HG03025 (cell line): ENCODE results near the gene CHM.
"Not testable (repeated sequence)": the region's sequence is repeated elsewhere in the genome, so short reads cannot be mapped to it uniquely, and the experiment has no call there.

Experiments
- ATAC-seq: cut with Tn5 transposase; IDR thresholded peaks from one replicate; pipeline ENCODE4 v1.9.1; 2021; ENCODE audit warnings: mild to moderate bottlenecking, moderate library complexity; ENCODE audit not compliant: unreplicated experiment, low FRiP score

Gene CHM, protein sequence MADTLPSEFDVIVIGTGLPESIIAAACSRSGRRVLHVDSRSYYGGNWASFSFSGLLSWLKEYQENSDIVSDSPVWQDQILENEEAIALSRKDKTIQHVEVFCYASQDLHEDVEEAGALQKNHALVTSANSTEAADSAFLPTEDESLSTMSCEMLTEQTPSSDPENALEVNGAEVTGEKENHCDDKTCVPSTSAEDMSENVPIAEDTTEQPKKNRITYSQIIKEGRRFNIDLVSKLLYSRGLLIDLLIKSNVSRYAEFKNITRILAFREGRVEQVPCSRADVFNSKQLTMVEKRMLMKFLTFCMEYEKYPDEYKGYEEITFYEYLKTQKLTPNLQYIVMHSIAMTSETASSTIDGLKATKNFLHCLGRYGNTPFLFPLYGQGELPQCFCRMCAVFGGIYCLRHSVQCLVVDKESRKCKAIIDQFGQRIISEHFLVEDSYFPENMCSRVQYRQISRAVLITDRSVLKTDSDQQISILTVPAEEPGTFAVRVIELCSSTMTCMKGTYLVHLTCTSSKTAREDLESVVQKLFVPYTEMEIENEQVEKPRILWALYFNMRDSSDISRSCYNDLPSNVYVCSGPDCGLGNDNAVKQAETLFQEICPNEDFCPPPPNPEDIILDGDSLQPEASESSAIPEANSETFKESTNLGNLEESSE

DNA sequence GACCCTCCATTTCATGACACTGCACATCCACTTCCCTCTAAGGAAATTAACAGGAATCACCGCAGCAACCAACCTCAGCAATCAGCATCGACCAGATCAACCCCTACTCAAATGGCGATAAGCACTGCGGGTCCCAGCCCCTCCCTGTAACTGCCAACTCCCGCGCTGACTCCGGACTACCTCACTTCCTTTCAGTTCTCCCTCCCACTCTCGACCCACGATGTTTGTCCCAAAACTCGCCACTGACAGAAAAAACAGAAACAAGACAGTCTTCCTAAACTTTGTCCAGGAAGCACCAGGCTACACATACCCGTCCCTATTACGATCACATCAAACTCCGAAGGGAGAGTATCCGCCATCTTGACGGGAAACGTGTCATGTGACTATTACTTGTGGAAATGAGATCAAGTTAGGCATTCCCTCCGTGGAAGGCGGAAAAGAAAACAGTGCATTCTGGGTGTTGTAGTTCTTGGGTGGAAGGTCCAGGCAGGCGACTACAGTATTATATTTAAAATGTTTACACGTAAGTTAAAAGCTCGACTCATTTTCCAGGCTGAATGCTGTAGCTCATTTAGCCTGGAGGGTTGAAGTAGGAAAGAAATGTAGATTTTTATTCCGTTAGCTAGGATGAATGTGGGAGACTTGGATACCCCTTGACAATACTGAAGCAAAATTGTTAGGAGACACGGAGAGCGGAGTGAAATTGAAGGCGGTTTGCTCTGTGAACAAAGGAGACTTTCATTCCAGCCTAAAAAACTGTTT is at the start of gene CHM:
TSS of gene CHM (minus strand) at position 385 of the 762 bp plus-strand sequence. CDS start at position 359, 26 bp downstream.
- ATAC-seq, result peak; percentile 99

DNA sequence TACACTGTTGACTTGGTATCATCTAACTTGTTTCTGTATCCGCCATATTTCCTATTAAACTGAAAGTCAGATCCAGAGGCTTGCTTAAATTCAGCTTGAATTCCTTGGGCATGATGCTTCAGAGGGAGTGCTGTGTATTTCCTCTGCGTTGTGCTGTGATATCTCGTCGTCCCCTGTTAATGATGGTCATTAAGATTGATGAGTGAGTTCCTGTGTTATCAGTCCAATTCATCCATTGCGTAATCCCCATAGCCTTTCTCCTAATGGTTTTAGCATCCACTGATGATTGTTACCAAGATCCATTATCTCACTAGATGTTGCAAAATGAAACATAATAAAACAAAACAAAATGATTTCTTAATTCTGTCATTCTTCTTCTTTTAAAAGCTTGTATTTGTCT is 31.3 kb upstream of the CHM start:
- ATAC-seq, result no peak

DNA sequence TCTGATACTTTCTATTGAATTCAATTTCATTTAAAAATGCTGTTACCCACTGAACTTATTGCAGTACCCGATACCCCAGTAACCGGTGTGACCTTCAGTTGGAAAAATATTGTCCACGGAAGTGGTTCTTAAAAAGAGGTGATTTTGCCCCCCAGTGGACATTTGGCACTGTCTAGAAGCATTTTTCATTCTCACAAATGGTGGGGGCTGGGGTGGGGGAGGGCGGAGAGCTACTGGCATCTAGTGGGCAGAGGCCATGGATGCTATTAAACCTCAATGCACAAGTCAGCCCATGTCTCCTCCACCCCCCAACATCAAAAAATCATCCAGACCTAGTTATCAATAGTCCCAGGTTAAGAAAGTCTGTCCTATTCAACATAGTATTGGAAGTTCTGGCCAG is 19.6 kb upstream of the CHM start:
- no peak for ATAC-seq

DNA sequence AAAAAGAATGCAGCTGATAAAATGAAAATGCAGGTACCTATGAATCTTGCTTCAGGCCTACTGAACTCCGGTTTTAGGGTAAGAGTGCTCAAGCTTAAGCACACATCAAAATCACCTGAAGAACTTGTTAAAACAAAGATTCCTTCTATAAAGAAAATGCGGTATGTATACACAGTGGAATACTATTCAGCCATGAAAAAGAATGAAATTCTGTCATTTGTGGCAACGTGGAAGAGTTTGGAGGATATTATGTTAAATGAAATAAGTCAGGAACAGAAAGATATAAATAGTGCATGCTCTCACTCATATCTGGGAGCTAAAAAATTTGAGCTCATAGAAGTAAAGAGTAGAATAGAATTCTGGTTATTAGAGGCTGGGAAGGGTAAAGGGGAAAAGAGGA is 14.0 kb upstream of the CHM start:
- no peak for ATAC-seq

DNA sequence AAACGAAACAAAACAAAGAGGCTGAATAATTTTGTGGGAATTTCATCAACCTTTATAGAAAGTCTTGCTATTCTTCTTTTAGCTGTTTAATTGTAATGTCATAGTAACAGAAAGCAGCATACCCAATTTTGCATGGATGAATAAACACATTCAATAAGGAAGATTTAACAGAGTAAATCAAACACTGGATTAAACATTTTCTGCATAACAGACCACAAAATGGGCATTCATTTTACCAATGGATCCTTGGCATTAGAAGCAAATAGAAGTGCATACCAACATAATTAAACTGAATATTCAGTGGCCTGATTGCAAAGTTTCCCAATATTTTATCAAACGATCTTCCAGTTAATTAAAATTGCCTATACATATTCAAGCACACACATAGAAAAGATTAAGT is 4.4 kb upstream of the CHM start:
- ATAC-seq, result no peak

DNA sequence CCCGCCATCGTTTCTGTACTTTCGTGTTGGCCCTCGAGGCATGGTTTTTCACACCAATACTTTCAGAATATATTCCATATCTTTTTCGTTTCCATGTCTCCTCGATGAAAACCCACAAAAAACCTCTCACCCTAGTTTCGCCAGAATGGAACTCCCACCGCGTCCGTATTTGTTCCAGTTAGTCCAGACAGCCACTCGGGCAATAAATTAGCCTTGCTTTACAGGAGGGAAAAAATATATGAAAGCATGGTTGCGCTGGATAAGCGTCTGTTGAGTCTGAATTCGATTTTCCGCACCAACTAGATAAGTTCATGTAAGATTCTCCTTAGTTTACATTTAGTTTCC is 550 bp upstream of the CHM start:
- ATAC-seq, result no peak

DNA sequence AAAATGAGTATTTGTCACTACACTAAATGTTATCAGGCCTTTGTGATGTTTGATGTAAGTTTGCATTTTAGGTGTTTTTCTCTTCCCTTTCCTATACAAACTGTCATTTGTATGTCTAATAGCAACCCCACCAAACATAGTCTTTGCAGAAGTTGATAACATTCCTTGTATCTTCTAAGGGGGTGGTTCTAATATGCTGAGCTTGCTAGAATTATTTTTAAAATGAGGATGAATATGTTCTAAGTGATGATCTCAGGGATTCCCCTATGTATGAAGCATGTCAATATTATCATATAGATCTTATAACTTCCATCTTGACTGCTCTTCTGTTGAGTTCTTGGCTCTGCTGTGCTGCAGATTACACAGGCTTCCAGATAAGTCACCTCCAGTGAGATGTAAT is 3.1 kb downstream of the CHM start:
- no peak for ATAC-seq

DNA sequence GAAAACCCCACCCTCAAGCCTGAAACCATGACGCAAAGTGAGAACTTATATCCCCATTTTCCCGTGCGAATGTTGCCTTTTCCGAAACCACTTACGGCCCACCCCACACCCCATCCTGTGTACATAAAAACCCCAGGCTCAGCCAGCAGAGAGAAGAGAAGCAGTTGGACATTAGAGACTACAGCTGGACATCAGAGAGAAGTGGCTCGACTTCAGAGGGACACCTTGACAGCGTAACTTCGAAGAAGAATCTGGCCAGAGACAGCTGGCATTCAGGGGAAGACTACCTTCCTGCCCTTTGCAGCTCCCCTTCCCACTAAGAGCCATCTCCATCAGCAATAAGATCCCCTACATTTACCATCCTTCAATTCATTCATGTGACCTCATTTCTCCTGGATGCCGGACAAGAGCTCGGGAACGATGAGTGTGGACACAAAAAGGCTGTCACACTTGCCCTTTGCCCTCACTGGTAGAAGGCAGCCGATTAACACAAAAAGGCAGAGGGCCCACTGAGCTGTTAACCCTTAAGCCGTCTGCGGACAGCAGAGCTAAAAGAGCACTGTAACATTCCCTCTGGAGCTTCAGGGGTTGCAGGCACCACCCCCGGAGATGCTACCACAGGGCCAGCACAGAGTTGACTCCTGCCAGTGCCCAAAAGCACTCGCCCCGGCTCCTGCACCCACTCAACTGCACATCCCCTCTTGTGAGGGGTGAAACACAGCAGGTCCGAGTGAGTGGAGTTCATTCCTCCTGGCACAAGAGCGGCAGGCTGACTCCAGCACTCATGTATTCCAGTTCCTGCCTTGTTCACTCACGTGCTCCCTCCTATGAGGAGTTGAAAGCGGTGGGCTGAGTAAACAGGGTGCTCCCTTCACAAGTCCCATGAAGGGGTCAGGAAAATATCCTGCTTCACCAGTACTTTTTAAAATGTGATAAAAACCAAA is 7.5 kb downstream of the CHM start:
- ATAC-seq, result no peak

DNA sequence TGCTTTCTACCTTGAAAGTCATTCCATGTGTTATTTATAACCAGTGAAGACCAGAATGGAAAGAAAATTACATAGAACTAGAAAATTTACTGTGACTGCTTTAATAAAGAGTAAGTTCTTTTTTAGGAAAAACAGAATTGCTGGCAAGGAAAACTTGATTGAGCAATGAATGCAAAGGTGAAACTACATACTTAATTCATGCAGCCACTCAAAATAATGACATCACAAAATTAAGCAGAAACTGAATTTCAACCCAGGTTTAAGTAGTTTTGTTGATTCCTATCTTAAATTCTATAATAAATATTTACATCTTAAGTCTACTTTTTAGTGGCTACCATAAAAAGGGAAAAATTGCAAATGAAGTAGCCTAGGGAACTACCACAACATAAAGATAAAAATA is 14.0 kb downstream of the CHM start:
- no peak for ATAC-seq

DNA sequence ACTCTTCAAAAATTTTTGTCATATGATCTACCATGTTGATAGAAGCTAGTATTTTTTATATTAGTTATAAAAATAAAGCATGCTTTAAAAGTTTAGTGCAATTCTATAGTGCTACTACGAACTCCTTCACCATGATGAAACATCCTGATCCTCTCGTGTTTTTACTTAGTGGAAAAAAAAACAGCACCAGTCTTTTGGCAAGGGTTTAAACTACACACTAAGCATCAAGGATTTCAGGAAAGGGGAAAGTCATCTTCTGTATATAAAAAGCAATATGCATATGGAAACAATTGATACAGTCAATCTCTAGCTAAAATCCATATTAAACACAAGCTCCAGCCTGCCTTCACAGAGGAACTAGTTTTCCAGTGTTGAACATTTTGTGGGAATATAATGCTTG is 18.7 kb downstream of the CHM start:
- ATAC-seq, result no peak

DNA sequence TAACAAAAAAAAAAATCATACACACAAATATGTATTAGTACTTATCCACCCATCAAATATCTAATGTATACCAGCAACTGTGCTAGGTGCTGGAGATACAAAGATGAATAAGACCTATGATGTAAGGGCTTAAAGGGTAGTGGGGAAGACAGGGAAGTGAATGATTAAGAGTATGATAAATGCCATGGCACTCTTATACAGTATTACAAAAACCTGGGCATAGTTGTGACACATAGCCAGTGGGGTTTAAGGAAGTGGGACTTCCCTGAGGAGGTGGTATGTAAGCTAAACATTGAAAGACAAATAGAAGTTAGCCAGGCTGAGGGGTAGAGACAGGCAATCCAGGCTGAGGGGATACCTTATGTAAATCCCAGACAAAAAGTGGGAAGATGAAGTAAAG is 23.5 kb downstream of the CHM start:
- no peak for ATAC-seq

DNA sequence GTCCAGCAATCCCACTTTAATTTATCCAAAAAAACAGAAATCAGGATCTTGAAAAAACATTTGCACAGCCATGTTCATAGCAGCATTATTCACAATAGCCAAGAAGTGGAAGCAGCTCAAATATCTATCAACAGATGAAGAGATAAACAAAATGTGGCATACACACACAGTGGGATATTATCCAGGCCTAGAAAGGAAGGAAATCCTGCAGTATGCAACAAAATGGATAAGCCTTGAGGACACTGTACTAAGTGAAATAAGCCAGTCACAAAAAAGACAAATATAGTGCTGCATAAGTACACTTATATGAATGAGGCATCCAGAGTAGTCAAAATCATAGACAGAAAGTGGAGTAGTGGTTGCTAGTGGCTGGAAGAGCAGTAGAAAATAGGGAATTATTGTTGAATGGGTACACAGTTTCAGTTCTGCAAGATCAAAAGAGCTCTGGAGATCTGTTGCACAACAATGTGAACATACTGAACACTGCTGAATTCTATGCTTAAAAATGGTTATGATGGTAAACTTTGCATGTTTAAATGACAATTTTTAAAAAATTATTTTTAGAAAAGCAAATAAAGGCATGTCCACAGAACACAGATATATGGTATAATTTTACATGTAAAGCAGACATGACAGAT is 25.6 kb downstream of the CHM start:
- no peak for ATAC-seq

DNA sequence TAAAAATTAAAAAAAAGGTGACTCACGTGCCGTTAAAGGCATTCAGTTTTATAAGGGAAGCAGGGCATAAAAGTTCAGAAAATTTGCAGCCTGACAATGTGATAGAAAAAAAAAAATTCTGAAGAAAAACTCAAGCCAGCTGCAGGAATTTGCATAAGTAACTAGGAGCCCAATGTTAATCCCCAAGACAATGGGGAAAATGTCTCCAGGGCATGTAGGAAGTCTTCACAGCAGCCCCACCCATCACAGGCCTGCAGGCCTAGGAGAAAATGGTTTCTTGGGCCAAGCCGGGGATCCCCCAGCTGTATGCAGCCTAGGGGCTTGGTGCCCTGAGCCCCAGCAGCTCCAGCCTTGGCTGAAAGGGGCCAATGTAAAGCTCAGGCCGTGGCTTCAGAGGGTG is 31.2 kb downstream of the CHM start:
- no peak for ATAC-seq

DNA sequence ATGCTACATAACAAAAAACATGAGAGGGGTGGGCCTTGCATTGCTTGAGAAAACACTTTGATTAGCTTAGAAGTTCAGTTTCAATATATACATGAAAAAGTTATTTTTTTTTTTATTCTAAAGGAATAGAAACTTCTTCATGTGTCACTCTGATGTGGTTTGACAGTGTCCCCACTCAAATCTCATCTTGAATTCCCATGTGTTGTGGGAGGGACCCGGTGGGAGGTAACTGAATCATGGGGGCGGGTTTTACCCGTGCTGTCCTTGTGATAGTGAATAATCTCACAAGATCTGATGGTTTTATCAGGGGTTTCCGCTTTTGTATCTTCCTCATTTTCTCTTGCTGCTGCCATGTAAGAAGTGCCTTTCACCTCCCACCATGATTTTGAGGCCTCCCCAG is 32.4 kb downstream of the CHM start:
- not testable (repeated sequence) for ATAC-seq

DNA sequence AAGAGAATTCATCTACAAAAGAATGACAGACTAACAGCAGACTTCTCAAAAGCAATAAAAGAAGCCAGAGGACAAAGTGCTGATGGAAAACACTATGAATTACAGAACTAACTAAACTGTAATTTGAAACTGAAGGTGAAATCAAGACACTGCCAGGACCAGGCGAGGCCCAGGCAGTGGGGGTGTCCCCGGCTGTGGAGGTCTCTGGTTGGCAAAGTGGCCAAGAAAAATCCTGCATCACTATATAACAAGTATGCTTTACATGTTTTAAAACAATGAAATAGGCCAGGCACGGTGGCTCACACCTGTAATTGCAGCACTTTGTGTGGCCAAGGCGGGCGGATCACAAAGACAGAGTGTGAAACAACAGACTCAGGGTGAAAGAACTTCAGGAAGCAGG is 32.9 kb downstream of the CHM start:
- no peak for ATAC-seq

DNA sequence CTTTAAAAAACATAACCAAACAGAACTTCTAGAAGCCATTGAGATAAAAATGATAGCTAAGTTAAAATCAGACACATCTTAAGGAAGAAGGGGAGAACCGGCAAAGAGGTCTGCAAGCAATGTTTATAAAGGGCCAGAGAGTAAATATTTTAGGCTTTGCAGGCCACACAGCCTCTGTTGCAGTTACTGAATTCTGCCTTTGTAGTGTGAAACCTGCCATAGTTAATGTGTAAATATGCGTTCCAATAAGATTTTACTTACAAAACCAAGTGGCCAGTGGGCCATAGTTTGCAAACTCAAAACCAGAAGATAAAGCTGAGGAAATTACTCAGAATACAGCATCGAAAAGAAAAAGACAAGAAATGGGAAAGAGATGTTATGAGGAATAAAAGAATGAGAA is 33.6 kb downstream of the CHM start:
- no peak for ATAC-seq

DNA sequence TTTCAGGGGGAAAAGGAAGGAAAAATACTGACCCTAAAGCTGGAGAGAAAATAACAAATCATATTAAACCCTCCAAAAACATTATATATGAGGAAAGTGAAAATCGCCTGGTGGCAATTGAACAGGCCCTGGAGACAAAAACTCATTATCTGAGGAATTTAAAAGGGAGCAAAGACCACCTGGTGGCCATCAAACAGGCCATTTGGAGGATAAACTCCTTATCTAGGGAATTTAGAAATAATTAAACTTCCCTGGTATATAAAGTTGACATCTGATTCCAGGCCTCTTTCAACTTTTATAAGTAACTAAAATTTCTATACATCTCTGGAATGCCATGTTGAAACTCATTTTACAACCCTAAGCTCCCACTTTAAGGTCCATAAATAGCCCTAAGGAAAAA is 35.2 kb downstream of the CHM start:
- ATAC-seq, result no peak

DNA sequence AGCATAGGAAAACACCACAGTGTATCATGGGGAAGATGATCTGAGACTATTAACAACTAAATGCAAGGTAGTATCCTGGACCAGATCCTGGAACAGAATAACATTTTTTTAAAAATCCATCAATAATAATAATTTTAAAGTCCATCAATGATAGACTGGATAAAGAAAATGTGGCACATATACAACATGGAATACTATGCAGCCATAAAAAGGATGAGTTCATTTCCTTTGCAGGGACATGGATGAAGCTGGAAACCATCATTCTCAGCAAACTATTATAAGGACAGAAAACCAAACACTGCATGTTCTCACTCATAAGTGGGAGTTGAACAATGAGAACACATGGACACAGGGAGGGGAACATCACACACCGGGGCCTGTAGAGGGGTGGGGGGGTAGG is 37.6 kb downstream of the CHM start:
- ATAC-seq, result not testable (repeated sequence)

DNA sequence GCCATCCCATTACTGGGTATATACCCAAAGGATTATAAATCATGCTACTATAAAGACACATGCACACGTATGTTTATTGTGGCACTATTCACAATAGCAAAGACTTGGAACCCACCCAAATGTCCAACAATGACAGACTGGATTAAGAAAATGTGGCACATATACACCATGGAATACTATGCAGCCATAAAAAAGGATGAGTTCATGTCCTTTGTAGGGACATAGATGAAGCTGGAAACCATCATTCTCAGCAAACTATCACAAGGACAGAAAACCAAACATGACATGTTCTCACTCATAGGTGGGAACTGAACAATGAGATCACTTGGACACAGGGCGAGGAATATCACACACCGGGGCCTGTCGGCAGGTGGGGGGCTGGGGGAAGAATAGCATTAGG is 39.5 kb downstream of the CHM start:
- not testable (repeated sequence) for ATAC-seq
